Measurements from ENCODE around the gene AK5.

Gene AK5

GRCh38 chr1:77234943-77235342 lies 46.9 kb upstream of the AK5 start:
- no peaks in the 10 kb centered on the region for H3K79me2 ChIP-seq (ENCODE audit: low read length)
- H3K4me1 ChIP-seq (ENCODE audit: low read length): no peaks in the 10 kb centered on the region
- H3K27me3 ChIP-seq (replicated peaks; ENCODE audit: insufficient read depth, low read length): no peaks in the 10 kb centered on the region
- no peaks in the 10 kb centered on the region for H3K9me2 ChIP-seq (replicated peaks; ENCODE audit: insufficient read depth, low read length)
- no peak for DNase-seq
- no peak overlapping the region for H3K9ac ChIP-seq (ENCODE audit: low read length)
- H2AFZ ChIP-seq (ENCODE audit: low read length): no peak overlapping the region
- no peaks in the 10 kb centered on the region for H4K20me1 ChIP-seq (ENCODE audit: insufficient read depth, low read length)
- H3K27ac ChIP-seq (ENCODE audit: low read length): no peak overlapping the region
- TF ChIP-seq CTCF (IDR thresholded peaks at IDR 0.05; ENCODE audit: low read length): no peak
- no peak for TF ChIP-seq EZH2phosphoT487 (IDR thresholded peaks at IDR 0.05; ENCODE audit: low read length)
- TF ChIP-seq EZH2 (optimal IDR thresholded peaks at IDR 0.05; ENCODE audit: low read depth, low read length): no peak
- H3K9me3 ChIP-seq (replicated peaks; ENCODE audit: insufficient read depth, low read length): no peaks in the 10 kb centered on the region
- no peaks in the 10 kb centered on the region for H3K36me3 ChIP-seq (replicated peaks; ENCODE audit: insufficient read depth, low read length)
- H3F3A ChIP-seq (ENCODE audit: insufficient read depth, low read length): no peaks in the 10 kb centered on the region
- H3K4me2 ChIP-seq (ENCODE audit: low read depth, low read length): no peak overlapping the region
- H3K4me3 ChIP-seq (ENCODE audit: low read length): no peak overlapping the region

GRCh38 chr1:77238462-77238861 lies 43.4 kb upstream of the AK5 start:
- no peak overlapping the region for H3K27ac ChIP-seq (ENCODE audit: low read length)
- DNase-seq: no peak

GRCh38 chr1:77239311-77239710 lies 42.5 kb upstream of the AK5 start:
- H3K9me2 ChIP-seq (replicated peaks; ENCODE audit: insufficient read depth, low read length): no peaks in the 10 kb centered on the region
- TF ChIP-seq EZH2phosphoT487 (IDR thresholded peaks at IDR 0.05; ENCODE audit: low read length) (no peak), EZH2 (optimal IDR thresholded peaks at IDR 0.05; ENCODE audit: low read depth, low read length) (no peak), CTCF (IDR thresholded peaks at IDR 0.05; ENCODE audit: low read length) (no peak)
- H3K9ac ChIP-seq (ENCODE audit: low read length): no peak overlapping the region
- H3K27me3 ChIP-seq (replicated peaks; ENCODE audit: insufficient read depth, low read length): no peaks in the 10 kb centered on the region
- H3K9me3 ChIP-seq (replicated peaks; ENCODE audit: insufficient read depth, low read length): no peaks in the 10 kb centered on the region
- no peak overlapping the region for H2AFZ ChIP-seq (ENCODE audit: low read length)
- no peaks in the 10 kb centered on the region for H3K79me2 ChIP-seq (ENCODE audit: low read length)
- DNase-seq: no peak
- H3K27ac ChIP-seq (ENCODE audit: low read length): no peak overlapping the region
- no peaks in the 10 kb centered on the region for H3K4me1 ChIP-seq (ENCODE audit: low read length)
- H3F3A ChIP-seq (ENCODE audit: insufficient read depth, low read length): no peaks in the 10 kb centered on the region
- H3K4me3 ChIP-seq (ENCODE audit: low read length): no peak overlapping the region
- no peaks in the 10 kb centered on the region for H4K20me1 ChIP-seq (ENCODE audit: insufficient read depth, low read length)
- H3K36me3 ChIP-seq (replicated peaks; ENCODE audit: insufficient read depth, low read length): no peaks in the 10 kb centered on the region
- no peak overlapping the region for H3K4me2 ChIP-seq (ENCODE audit: low read depth, low read length)

More at GRCh38 chr1:77238462-77238861, 43.4 kb upstream of the AK5 start:
- no peak overlapping the region for H2AFZ ChIP-seq (ENCODE audit: low read length)
- no peaks in the 10 kb centered on the region for H3K4me1 ChIP-seq (ENCODE audit: low read length)
- H3K9ac ChIP-seq (ENCODE audit: low read length): no peak overlapping the region
- H3F3A ChIP-seq (ENCODE audit: insufficient read depth, low read length): no peaks in the 10 kb centered on the region
- no peak overlapping the region for H3K4me2 ChIP-seq (ENCODE audit: low read depth, low read length)
- H3K36me3 ChIP-seq (replicated peaks; ENCODE audit: insufficient read depth, low read length): no peaks in the 10 kb centered on the region
- no peak for TF ChIP-seq EZH2phosphoT487 (IDR thresholded peaks at IDR 0.05; ENCODE audit: low read length)
- no peak for TF ChIP-seq CTCF (IDR thresholded peaks at IDR 0.05; ENCODE audit: low read length)
- no peak for TF ChIP-seq EZH2 (optimal IDR thresholded peaks at IDR 0.05; ENCODE audit: low read depth, low read length)
- H3K9me3 ChIP-seq (replicated peaks; ENCODE audit: insufficient read depth, low read length): no peaks in the 10 kb centered on the region
- no peaks in the 10 kb centered on the region for H3K27me3 ChIP-seq (replicated peaks; ENCODE audit: insufficient read depth, low read length)
- H3K79me2 ChIP-seq (ENCODE audit: low read length): no peaks in the 10 kb centered on the region
- no peak overlapping the region for H3K4me3 ChIP-seq (ENCODE audit: low read length)
- H4K20me1 ChIP-seq (ENCODE audit: insufficient read depth, low read length): no peaks in the 10 kb centered on the region
- no peaks in the 10 kb centered on the region for H3K9me2 ChIP-seq (replicated peaks; ENCODE audit: insufficient read depth, low read length)

All from MM.1S (cell line).